Neural cell (in vitro differentiated cells): ENCODE results near the gene CACNA2D1. TPM values are rescaled to one million over a fixed set of nuclear protein-coding genes. Genes with fewer than 3 reads are reported as not detected.

Experiments used
- H2AFZ ChIP-seq: fragments of 200-600, 300-800 bp; sonication (generic), shearing (Covaris generic); 2 replicates; pipeline ENCODE4 v1.6.0; 2014; ENCODE audit warnings: low read depth, mild to moderate bottlenecking, antibody characterized with exemption, low read length, moderate library complexity
- H3F3A ChIP-seq: fragments of 200-600 bp; shearing (Covaris generic); 2 replicates; pipeline ENCODE4 v1.6.1; 2016; ENCODE audit warnings: mild to moderate bottlenecking, moderate library complexity, mixed read lengths, antibody characterized with exemption, low read length; ENCODE audit not compliant: insufficient read depth, poor library complexity, severe bottlenecking
- H3K27ac ChIP-seq: fragments of 200-600, 300-800 bp; sonication (generic), shearing (Covaris generic); 2 replicates; pipeline ENCODE4 v1.5.1; 2014; ENCODE audit warnings: mild to moderate bottlenecking, low read length, moderate library complexity
- H3K27me3 ChIP-seq: fragments of 300-800, 200-600 bp; sonication (generic), shearing (Covaris generic); 2 replicates; pipeline ENCODE4 v1.6.0; 2014; ENCODE audit warnings: mild to moderate bottlenecking, low read depth, low read length, moderate library complexity; ENCODE audit not compliant: insufficient read depth
- H3K36me3 ChIP-seq: fragments of 300-800, 200-600 bp; sonication (generic), shearing (Covaris generic); 2 replicates; pipeline ENCODE4 v1.5.1; 2014; ENCODE audit warnings: mild to moderate bottlenecking, antibody characterized with exemption, low read length, moderate library complexity; ENCODE audit not compliant: insufficient read depth
- H3K4me2 ChIP-seq: fragments of 300-800, 200-600 bp; sonication (generic), shearing (Covaris generic); 2 replicates; pipeline ENCODE4 v1.6.0; 2014; ENCODE audit warnings: mild to moderate bottlenecking, low read length
- H3K4me3 ChIP-seq: fragments of 300-800, 200-600 bp; sonication (generic), shearing (Covaris generic); 2 replicates; pipeline ENCODE4 v1.5.1; 2014; ENCODE audit warnings: mild to moderate bottlenecking, low read length, moderate library complexity
- H3K79me2 ChIP-seq: fragments of 200-600 bp; shearing (Covaris generic); replicated peaks from 2 replicates; pipeline ENCODE4 v1.6.0; 2014; ENCODE audit warnings: mild to moderate bottlenecking, low read length, moderate library complexity; ENCODE audit not compliant: insufficient read depth
- H3K9ac ChIP-seq: fragments of 300-800, 200-600 bp; sonication (generic), shearing (Covaris generic); 2 replicates; pipeline ENCODE4 v1.6.1; 2016; ENCODE audit warnings: mild to moderate bottlenecking, low read length, mixed read lengths
- H3K9me2 ChIP-seq: fragments of 200-600 bp; shearing (Covaris generic); 2 replicates; pipeline ENCODE4 v1.6.1; 2016; ENCODE audit warnings: mild to moderate bottlenecking, low read length, mixed read lengths; ENCODE audit not compliant: insufficient read depth
- H3K9me3 ChIP-seq: fragments of 200-600, 300-800 bp; sonication (generic), shearing (Covaris generic); 2 replicates; pipeline ENCODE4 v1.6.1; 2016; ENCODE audit warnings: mild to moderate bottlenecking, mixed run types, low read length, moderate library complexity, mixed read lengths
- H4K20me1 ChIP-seq: fragments of 200-600 bp; shearing (Covaris generic); 2 replicates; pipeline ENCODE4 v1.6.1; 2016; ENCODE audit warnings: mild to moderate bottlenecking, mixed run types; ENCODE audit not compliant: insufficient read depth
- CTCF ChIP-seq: fragments of 450-650 bp; IDR thresholded peaks from 2 replicates; pipeline ENCODE4 v1.5.1; 2014; ENCODE audit warnings: antibody characterized with exemption, mild to moderate bottlenecking, moderate library complexity; ENCODE audit not compliant: poor library complexity, severe bottlenecking
- EP300 ChIP-seq: fragments of 450-650 bp; conservative IDR thresholded peaks from 2 replicates; pipeline ENCODE4 v1.6.1; 2014; ENCODE audit warnings: antibody characterized with exemption, mild to moderate bottlenecking, moderate library complexity; ENCODE audit not compliant: poor library complexity, severe bottlenecking
- EZH2 ChIP-seq: fragments of 200-600, 300-800 bp; shearing (Covaris generic), sonication (generic); IDR thresholded peaks from 2 replicates; pipeline ENCODE4 v1.6.1; 2014; ENCODE audit warnings: antibody characterized with exemption, low read length, borderline replicate concordance, mild to moderate bottlenecking; ENCODE audit not compliant: insufficient read depth, poor library complexity, severe bottlenecking
- MXI1 ChIP-seq: fragments of 450-650 bp; conservative IDR thresholded peaks from 2 replicates; pipeline ENCODE4 v1.6.1; 2014; ENCODE audit warnings: antibody characterized with exemption, mild to moderate bottlenecking; ENCODE audit not compliant: poor library complexity, severe bottlenecking
- POLR2AphosphoS5 ChIP-seq: IDR thresholded peaks from 2 replicates; pipeline ENCODE4 v1.6.1; 2012
- RAD21 ChIP-seq: fragments of 450-650 bp; conservative IDR thresholded peaks from 2 replicates; pipeline ENCODE4 v1.6.1; 2014; ENCODE audit warnings: antibody characterized with exemption, mild to moderate bottlenecking, moderate library complexity
- REST ChIP-seq: IDR thresholded peaks from 2 replicates; pipeline ENCODE4 v1.6.1; 2012; ENCODE audit warnings: borderline replicate concordance
- SMC3 ChIP-seq: fragments of 450-650 bp; conservative IDR thresholded peaks from 2 replicates; pipeline ENCODE4 v1.6.1; 2014; ENCODE audit warnings: antibody characterized with exemption, mild to moderate bottlenecking, moderate library complexity; ENCODE audit not compliant: poor library complexity
- TAF1 ChIP-seq: IDR thresholded peaks from 2 replicates; pipeline ENCODE4 v1.6.1; 2012; ENCODE audit warnings: low read depth
- polyA plus RNA-seq: library from polyadenylated mRNA; depleted of rRNA; stranded (reverse); fragments of >200 nt; gene quantifications from 2 replicates; pipeline ENCODE4 v1.2.3, GENCODE V29; 2014

Gene CACNA2D1
- polyA plus RNA-seq, 1 donor from 2014 or later: 7.0 TPM

GRCh38 chr7:82430500-82431465 is 12.8 kb downstream of the CACNA2D1 start:
- Histone ChIP-seq H4K20me1 (no peaks in the 10 kb centered on the region), H3K9me3 (no peaks in the 10 kb centered on the region), H2AFZ (no peak overlapping the region), H3K79me2 (no peaks in the 10 kb centered on the region), H3K4me2 (no peak overlapping the region), H3K4me3 (no peak overlapping the region), H3K9me2 (no peaks in the 10 kb centered on the region), H3K27ac (no peak overlapping the region), H3K9ac (no peak overlapping the region), H3K27me3 (no peaks in the 10 kb centered on the region), H3F3A (no peaks in the 10 kb centered on the region), H3K36me3 (no peaks in the 10 kb centered on the region)
- no peak for TF ChIP-seq CTCF
- no peak for TF ChIP-seq MXI1

- H4K20me1 ChIP-seq: no peaks in the 10 kb centered on the region
- no peaks in the 10 kb centered on the region for H3K36me3 ChIP-seq
- no peak overlapping the region for H3K9ac ChIP-seq
- H3K79me2 ChIP-seq: no peaks in the 10 kb centered on the region
- TF ChIP-seq EP300 (no peak), RAD21 (no peak), POLR2AphosphoS5 (no peak), TAF1 (no peak), EZH2 (no peak), CTCF (no peak), REST (no peak), MXI1 (no peak), SMC3 (no peak)
- no peaks in the 10 kb centered on the region for H3K9me3 ChIP-seq
- H3K27me3 ChIP-seq: no peaks in the 10 kb centered on the region
- H3K9me2 ChIP-seq: no peaks in the 10 kb centered on the region
- H3F3A ChIP-seq: no peaks in the 10 kb centered on the region
- no peak overlapping the region for H3K4me3 ChIP-seq
- H2AFZ ChIP-seq: no peak overlapping the region
- no peak overlapping the region for H3K4me2 ChIP-seq
- H3K27ac ChIP-seq: no peak overlapping the region
Observed at GRCh38 chr7:82429408-82429807, 14.2 kb downstream of the CACNA2D1 start.
